HG02798 (cell line): Measurements from ENCODE around the gene GATA1.

ENCODE experiments used
- ATAC-seq: cut with Tn5 transposase; IDR thresholded peaks from one replicate; pipeline ENCODE4 v1.9.1; 2021; ENCODE audit warnings: mild to moderate bottlenecking; ENCODE audit not compliant: unreplicated experiment, poor library complexity

GATA1 gene

DNA sequence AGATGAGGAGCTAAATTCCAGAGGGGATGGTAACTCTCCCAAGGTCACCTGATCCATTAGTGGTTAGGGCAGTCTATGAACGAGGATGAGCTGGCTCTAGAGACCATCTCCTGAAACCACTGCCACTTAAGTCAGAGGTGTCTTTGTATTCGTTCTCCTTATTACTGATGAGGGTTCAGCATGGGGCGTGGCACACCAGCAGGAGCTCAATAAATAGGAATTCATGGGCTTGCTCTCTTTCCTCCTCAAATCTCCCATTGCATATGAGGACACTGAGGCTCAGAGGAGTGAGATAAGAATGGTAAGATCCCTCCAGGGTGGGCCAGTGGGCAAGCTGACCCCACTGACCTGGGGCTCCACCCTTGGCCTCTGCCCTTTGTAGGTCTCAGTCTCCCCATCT is 1.7 kb upstream of the GATA1 start:
- ATAC-seq, result no peak

DNA sequence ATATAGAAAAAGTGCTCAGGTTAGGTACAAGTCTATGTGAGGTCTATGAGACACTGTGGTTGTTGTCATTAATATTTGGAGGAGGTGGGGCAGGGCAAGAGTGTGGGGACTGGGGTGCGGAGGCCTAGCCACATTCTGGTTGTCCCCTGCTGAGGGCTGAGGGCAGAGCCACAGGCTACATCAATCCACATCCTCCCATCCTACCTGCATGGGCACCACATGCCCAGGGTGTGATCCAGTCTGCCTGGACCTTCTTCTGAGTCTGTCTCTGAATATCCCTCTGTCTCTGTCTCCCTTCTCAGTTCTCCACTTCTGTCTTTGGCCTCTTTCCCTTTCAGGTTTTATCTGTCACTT is 1.2 kb upstream of the GATA1 start:
- ATAC-seq, result no peak

DNA sequence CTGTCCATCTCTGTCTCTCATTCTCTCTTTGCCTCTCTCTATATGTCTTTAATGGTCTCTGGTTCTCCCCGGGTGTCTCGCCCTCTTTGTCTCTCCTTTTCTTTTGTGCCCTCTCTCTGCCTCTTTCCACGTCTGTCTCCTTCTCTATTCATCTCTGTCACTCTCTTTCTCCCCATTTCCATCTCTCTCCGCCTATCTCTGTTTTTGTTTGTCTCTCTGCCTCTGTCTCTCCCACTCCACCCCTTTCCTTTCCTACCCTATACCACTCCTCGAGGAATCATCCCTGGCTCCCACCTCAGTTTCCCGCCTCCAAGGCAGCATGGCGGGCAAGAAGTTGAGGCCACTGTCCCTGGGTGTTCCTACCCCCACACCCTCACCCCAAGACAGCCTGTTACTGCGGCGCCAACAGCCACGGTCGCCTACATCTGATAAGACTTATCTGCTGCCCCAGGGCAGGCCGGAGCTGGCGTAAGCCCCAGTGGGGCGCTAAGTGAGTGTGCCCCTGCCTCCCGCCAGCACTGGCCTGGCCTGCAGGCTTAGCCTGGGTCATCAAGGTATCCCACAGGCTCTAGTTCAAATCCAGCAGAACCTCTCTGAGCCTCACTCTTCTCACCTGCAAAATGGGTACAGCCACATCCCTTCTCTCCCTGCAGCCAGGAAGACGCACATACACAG is 713 bp upstream of the GATA1 start:
- no peak for ATAC-seq

DNA sequence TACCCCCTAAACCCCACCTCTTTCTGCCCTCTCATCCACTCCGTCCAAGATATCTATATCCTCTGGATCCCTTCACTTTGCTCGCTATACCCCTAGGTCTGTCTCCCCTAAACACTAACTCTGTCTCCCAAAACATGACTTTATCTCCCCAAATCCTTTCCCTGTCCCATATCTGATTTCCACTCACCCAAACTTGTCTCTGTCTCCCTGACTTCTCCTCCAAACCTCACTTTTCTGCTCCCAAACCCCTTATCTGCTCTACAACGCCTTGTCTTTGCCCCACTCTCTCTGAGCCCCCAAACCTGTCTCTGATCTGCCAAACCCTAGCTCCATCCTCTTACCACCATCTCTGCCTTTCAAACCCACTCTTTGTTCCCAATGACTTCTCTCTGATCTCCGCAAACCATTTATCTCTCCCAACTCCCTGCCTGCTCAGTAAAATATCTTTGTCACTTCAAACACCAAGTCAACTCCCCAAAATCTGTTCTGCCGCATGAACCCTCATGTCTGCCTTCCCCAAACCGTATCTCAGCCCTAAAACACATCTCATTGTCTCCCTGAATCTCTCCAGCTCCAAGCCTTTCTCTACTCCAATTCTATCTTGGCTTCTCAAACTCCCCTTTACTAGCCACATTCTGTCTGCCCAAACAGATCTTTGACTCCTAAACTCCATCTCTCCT is 575 bp downstream of the GATA1 start:
- ATAC-seq, result no peak

DNA sequence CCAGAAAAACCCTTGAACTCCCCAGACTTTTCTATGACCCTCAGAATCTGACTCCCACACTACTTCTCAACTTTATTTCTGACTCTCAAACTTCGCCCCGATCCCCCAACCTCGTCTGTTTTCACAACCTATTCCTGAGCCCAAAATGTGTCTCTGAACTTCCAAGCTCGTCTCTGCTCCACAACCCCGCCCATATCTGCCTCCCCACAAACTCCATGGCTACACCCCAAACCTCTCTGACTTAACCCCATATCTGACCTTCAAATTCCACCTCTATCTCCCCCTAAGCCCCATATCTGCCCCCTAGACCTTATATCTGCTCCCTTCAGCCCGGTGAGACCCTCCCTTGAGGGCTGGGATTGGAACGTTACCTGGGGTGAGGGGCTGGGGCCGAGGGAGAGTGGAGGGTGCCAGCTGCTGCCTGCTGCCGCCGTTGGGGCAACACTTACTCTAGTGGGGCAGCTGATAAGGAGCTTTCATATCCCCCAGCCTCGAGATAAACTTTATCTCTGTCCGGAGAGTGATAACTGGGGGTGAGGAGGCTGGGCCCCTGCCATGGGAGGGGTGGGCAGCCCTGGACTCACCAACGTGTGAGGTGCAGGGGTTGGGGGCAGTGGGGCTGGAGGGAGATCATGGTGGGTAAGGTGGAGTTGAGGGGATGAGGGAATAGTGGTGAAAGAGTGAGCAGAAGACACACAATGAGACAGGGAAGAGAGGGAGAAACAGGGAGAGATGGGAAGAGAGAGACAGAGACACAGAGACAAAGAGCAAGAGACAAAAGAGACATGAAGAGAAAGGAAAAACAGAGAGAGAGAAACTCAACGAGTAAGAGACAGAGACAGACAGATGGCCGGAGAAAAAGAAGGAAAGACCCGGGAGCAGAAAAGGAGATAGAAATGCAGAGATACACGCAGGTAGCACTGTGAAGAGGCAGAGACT is 1.4 kb downstream of the GATA1 start:
- ATAC-seq, result no peak

DNA sequence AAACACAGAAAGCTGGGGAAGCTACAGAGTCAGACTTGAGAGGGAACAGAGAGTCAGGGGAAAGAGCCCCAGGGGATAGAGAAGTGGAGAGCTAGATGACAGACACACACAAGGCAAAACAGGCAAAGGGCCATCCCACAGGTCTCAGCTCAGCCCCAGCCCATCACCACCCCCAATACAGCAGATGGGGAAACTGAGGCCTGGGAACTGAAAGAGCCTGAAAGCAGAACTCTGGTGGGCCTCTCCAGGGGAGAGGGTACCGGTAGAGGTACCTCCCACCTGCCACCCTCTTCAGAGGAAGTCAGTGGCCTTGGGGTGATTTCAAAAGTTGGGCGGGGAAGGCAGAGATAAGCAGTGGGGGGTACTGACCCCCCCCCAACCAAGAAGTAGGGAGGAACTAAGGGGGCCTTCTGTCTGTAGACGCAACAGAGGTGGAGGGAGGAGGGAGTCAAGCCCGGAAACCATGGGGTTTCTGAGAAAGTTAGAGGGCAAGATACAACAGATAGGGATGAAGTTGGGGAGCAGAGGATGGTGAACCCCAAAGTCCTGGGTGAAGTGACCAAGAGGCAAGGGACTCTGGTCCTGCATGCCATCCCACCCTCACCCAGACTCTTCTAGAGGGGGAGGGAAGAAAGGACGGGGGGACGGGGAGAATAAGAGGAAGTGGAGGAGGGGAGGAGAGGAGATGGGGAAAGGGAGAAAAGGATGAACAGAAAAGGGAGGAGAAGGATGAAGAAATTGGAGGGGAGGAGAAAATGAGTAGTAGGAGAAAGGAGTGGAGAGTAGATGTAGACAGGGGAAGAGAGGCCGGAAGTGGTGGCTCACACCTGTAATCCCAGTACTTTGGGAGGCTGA is 3.2 kb downstream of the GATA1 start:
- no peak for ATAC-seq

DNA sequence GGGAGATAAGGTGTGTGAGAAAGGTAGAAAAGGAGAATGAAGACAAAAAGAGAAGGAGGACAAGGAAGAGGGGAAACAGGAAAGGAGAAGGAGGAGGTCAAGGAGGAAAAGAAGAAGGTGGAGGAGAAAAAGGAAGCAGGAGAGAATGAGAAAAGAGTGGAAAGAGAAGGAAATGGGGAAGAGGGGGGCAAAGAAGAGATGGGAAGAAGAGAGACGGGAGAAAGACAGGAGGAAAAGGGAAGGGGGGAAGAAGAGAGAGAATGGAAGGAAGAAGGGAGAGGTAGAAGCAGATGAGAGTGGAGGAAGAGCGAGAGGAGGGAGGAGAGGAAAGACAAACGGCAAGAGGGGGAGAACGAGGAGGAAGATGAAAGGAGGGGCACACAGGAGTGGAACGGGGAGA is 4.1 kb downstream of the GATA1 start:
- no peak for ATAC-seq

DNA sequence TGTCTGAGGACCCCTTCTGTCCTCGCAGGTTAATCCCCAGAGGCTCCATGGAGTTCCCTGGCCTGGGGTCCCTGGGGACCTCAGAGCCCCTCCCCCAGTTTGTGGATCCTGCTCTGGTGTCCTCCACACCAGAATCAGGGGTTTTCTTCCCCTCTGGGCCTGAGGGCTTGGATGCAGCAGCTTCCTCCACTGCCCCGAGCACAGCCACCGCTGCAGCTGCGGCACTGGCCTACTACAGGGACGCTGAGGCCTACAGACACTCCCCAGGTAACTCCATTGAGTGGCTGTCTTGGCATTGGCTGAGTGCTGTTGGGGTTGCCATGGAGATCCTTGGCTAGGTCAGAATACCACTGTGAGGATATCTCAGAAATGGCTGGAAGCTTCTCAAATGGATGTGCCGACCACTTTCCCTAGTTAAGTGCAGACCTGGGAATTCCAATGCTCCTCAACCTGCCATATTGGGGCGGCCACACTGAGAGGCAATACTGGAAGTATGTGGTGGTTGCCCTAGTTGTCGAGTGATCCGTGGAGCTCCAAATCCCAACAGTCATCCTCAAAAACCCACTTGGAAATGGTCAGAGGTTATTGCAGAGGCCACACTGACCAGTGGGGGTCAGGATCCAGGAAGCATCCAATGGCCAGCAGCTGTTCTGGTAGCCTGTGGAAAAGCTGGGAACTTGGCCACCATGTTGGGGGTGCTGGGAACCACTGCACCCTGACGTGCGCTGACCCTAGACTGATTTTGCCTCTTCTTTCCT is 4.9 kb downstream of the GATA1 start:
- no peak for ATAC-seq

DNA sequence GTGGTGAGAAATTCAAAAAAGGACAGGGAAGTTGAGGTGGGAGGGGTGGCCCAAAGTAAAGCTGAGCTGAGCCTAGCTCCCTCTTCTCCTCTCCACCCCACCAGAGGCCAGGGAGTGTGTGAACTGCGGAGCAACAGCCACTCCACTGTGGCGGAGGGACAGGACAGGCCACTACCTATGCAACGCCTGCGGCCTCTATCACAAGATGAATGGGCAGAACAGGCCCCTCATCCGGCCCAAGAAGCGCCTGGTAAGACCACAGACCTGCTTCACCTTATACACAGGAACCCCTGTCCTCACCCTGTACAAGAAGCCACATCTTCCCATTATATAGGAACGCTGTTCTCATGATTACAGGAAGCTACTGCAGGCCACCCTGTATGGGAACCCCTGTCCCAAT is 5.8 kb downstream of the GATA1 start:
- no peak for ATAC-seq

DNA sequence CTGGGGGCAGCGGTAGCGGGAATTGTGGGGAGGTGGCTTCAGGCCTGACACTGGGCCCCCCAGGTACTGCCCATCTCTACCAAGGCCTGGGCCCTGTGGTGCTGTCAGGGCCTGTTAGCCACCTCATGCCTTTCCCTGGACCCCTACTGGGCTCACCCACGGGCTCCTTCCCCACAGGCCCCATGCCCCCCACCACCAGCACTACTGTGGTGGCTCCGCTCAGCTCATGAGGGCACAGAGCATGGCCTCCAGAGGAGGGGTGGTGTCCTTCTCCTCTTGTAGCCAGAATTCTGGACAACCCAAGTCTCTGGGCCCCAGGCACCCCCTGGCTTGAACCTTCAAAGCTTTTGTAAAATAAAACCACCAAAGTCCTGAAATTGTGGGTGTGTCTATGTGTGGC is 7.5 kb downstream of the GATA1 start:
- ATAC-seq, result no peak

DNA sequence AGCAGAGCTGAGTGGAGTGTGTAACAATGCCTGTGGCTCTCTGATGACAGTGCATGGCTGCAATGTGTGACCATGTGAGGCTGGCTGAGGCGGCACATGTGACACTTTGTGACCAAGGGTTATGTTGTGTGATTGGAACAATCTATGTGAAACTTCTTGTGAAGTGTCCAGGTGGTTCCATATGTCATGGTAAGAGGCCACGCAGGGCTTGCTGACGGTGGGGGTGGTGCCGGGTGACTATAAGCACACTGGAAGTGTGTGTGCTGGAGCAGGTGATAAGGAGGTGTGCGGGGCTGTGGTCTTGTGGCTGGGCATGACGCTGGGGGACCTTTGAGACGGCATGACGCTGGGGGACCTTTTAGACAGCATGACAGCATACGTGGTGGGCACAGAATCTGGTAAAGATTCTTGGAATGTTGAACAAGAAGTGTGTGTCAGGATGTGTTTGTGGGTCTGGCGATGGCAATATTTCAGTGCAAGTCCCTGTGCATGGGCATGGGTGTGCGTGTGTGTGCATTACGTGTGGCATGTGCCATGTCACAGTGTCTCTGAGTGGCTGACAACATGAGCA is 8.0 kb downstream of the GATA1 start:
- no peak for ATAC-seq

DNA sequence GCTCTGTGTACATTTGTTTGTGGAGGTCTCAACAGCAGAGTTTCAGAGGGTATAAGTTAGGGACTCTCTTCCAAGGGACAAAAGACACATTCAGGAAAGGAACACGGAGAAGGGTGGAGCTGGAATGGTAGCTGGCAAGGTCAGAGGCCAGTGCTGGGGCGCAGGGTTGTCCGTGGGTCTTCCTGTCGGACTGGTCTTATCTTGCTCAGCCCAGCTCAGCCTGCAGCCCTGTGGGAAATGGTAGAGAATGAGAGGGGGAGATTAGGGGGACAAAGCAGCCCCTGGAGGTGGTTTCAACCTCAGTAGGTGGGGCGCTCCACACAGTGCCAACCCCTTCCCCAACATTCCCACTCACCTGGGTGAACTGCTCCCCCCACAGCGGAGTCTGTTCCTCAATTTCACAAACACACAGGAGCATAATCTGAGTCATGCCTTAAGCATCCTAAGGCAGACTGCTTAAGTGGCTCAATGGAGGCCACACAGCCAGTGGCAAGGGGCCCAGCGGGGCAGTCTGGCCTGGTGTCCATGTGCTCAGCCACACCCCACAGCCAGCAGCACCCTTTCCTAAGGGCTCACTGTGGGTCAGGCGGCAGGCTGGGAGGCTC is 8.6 kb downstream of the GATA1 start:
- ATAC-seq, result no peak

DNA sequence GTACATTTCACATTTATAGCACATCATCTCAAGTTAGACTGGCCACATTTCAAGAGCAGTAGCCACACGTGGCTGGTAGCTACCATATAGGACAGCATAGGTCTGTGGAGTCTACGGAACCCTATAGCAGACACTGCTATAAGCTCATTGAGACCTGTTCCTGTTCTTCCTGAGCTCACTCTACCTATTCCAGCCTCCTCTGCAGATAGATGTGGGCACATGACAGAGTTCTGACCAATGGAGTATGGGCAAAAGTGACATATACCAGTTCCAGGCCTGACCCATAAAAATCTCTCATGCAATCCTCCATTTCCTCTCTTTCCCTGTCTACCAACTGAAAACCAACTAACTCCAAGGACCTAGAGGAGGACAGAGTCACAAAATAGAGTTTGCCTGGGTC is 11.9 kb downstream of the GATA1 start:
- no peak for ATAC-seq

DNA sequence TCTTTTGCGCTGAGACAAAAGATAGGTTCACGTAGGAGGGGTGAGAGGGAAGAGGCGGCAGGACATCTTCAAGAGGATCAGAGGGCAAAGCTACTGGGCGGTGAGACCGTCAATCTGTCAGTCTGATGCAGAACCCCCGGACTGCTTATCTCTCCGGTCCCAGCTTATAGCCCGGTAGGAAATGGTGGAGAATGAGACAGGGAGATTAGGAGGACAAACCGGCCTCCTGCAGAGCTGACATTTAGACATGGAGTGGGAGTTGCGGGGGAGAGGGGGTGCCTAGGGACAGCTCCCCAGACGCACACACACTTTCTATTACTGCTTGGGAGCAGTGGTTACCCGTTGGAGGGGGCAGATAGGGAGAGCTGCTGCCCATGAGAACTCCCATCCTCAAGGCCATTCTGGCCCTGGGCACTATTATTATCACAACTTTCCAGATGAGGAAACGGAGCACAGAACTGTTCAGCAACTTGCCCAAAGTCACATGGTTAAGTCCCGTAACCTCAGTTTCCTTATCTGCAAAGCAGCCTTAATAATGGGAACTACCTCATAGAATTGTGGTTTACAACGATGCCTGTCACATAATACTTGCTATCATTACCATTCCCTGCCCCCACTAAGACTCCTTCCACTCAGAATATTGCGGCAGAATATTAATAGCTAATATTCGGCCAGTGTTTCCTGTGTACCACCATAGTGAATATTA is 14.3 kb downstream of the GATA1 start:
- ATAC-seq, result no peak

DNA sequence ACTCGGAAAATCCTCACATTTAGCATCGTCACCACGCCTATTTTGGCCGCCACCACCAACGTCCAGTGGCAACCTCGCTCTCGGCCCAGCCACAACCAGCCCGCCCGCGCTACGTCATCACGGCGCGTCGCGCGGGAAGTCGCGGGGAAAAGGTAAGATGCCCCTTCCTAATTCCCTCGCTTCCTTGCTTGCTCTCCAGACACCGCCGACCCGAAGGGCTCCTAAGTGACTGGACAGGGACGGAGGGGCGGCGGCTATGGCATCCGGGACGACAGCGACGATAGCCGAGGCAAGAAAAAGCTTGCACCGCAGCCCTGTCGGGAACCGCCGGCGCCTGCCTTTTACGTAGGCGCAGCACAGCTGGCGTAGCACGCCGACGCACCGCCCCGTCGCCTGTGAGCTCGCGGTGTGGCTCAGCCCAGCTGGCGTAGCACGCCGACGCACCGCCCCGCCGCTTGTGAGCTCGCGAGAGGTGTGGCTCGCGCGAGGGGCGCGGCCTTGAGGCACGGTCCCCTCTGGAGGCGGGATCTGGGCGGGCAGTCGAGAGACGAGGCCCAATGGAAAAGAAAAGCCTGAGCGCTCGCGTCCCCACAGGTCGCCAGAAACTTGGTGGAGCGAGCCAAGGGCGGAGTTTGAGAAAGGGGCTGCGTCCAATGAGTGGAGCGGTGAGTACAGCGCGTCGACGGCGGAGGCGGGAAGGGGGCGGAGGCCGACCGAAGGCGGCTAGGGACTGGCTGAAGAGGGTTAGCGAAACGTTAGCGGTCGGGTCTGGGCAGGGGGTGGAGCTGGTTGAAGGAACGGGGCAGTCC is 15.1 kb downstream of the GATA1 start, which contains the start of gene HDAC6:
Gene HDAC6 (plus strand): TSS at position 788 of the 809 bp plus-strand sequence. CDS start 626 bp downstream, outside the sequence.
- ATAC-seq, result peak; percentile 87

DNA sequence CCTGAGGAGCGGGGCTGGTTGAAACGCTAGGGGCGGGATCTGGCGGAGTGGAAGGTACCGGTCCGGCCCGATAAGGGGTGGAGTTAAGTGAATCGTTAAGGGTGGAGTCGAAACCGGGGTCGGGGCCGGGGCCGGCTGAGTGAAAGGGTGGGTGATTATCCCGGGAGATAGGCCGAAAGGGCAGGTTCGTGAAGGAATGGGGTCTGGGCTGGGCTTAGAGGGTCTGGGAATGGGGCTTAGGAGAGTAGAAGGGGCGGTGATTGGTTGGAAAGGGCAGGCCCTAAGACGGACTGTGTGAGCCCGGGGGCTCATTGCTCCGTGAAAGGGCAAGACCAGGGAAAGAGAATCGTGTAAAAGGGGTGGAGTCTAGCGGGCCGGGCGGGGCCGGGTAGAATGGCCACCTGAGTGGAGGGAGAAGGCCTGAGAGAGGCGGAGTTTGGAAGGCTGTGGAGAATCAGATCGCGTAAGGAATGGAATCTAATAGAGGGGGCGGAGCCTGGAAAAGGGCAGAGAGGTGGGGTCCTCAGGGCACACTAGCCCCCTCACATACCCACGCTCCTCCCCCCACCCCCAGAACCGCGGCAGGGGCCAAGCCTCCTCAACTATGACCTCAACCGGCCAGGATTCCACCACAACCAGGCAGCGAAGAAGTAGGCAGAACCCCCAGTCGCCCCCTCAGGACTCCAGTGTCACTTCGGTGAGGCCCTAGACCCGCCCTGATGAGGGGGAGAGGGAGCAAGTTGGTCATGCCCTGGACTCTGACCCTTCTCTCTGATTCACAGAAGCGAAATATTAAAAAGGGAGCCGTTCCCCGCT is 15.9 kb downstream of the GATA1 start:
- peak; percentile 43 for ATAC-seq

DNA sequence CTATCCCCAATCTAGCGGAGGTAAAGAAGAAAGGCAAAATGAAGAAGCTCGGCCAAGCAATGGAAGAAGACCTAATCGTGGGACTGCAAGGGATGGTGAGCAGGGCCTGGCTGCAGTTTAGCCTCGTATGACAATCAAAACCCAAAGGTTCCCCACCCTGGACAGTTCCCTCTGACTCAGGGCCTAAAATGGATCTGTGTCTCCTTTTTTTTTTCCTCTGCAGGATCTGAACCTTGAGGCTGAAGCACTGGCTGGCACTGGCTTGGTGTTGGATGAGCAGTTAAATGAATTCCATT is 16.5 kb downstream of the GATA1 start:
- ATAC-seq, result no peak
